ENCODE data around the gene ARAF.

DNA sequence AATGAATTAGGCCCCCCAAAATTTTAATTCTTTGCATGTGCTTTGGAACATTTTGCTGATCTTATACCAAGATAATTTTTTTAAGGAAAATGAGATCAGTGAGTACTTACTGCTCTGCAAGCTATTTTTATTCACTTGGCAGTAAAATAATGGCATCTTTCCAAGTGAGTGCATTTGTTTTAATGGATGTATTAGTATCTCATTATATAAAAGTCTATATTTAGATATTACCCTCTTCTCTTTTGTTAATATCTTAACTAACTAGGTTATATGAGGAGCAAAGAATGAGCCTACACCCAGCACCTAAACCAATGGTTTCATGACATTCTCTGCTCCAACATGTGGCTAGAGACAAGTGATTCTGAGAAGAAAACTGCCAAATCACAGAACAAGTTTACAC is 21.1 kb upstream of the ARAF start:
- TF ChIP-seq EZH2 (IDR thresholded peaks at IDR 0.05; ENCODE audit: insufficient read depth, poor library complexity, severe bottlenecking) = no peak
- TF ChIP-seq EZH2phosphoT487 (IDR thresholded peaks at IDR 0.05; ENCODE audit: insufficient read depth, low read depth) = no peak

Measured in GM23248 (cell line).